ENCODE data around the gene LCNL1. TPM values are rescaled to one million over a fixed set of nuclear protein-coding genes. Genes with fewer than 3 reads are reported as not detected.

Gene LCNL1
- total and polyA plus RNA-seq, 2 of the 13 experiments (the other 11 are each of a cell fraction or from before 2014, with no cell fraction given): not detected

DNA sequence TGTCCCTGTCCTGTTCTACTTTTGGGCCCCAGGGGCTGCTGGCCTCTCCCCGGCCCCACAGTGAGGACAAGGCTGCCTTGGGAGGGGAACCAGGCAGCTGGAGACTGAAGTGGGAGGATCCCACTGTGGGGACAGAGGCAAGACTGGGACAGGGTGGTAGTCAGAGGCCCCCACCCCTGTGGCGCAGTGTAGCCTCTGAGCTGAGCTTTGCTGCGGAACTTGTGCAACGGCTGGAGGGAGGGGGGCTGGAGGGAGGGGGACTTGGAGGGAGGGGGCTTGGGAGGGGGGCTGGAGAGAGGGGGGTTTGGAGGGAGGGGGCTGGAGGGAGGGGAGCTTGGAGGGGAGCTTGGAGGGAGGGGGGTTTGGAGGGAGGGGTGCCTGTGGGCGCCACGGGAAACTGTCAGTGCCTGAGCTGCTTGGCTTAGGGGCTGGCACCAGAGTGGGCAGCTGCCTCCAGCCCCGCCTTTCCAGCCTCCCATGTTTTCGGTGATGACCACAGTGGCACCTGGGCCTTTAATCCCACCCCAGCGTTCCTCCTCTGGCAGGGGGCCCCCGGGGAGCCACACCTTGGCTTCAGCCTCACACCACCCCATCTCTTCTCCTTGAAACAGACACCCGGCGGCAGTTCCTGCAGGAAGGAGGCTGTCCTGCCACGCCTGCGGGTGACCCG lies 51.4 kb downstream of the LCNL1 start (continued):
- TF ChIP-seq, protein P1, sequence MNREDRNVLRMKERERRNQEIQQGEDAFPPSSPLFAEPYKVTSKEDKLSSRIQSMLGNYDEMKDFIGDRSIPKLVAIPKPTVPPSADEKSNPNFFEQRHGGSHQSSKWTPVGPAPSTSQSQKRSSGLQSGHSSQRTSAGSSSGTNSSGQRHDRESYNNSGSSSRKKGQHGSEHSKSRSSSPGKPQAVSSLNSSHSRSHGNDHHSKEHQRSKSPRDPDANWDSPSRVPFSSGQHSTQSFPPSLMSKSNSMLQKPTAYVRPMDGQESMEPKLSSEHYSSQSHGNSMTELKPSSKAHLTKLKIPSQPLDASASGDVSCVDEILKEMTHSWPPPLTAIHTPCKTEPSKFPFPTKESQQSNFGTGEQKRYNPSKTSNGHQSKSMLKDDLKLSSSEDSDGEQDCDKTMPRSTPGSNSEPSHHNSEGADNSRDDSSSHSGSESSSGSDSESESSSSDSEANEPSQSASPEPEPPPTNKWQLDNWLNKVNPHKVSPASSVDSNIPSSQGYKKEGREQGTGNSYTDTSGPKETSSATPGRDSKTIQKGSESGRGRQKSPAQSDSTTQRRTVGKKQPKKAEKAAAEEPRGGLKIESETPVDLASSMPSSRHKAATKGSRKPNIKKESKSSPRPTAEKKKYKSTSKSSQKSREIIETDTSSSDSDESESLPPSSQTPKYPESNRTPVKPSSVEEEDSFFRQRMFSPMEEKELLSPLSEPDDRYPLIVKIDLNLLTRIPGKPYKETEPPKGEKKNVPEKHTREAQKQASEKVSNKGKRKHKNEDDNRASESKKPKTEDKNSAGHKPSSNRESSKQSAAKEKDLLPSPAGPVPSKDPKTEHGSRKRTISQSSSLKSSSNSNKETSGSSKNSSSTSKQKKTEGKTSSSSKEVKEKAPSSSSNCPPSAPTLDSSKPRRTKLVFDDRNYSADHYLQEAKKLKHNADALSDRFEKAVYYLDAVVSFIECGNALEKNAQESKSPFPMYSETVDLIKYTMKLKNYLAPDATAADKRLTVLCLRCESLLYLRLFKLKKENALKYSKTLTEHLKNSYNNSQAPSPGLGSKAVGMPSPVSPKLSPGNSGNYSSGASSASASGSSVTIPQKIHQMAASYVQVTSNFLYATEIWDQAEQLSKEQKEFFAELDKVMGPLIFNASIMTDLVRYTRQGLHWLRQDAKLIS (CRISPR knock-in tag; IDR thresholded peaks at IDR 0.05): no peak
- TF ChIP-seq ZNF3 (CRISPR knock-in tag; IDR thresholded peaks at IDR 0.05) (no peak), IRX3 (CRISPR knock-in tag; IDR thresholded peaks at IDR 0.05; ENCODE audit: borderline replicate concordance, low read depth) (no peak), CENPX (CRISPR knock-in tag; IDR thresholded peaks at IDR 0.05) (no peak), ZMYM2 (CRISPR knock-in tag; IDR thresholded peaks at IDR 0.05) (no peak), ASH2L (IDR thresholded peaks at IDR 0.05; ENCODE audit: insufficient read length, low read depth, low read length) (no peak), NR2F2 (IDR thresholded peaks at IDR 0.05; ENCODE audit: borderline replicate concordance, low read depth) (no peak), HNRNPK (IDR thresholded peaks at IDR 0.05; ENCODE audit: low read depth, low read length, poor library complexity, severe bottlenecking) (peak; percentile 47), PCBP1 (IDR thresholded peaks at IDR 0.05; ENCODE audit: borderline replicate concordance, low read depth, low read length) (0 out of 2 replicates have a peak, but pooled peaks have one; percentile 55), TCF12 (IDR thresholded peaks at IDR 0.05) (no peak), TCF12 (CRISPR knock-in tag; IDR thresholded peaks at IDR 0.05) (no peak), SRY (CRISPR knock-in tag; IDR thresholded peaks at IDR 0.05) (no peak)
- TF ChIP-seq, protein P2, sequence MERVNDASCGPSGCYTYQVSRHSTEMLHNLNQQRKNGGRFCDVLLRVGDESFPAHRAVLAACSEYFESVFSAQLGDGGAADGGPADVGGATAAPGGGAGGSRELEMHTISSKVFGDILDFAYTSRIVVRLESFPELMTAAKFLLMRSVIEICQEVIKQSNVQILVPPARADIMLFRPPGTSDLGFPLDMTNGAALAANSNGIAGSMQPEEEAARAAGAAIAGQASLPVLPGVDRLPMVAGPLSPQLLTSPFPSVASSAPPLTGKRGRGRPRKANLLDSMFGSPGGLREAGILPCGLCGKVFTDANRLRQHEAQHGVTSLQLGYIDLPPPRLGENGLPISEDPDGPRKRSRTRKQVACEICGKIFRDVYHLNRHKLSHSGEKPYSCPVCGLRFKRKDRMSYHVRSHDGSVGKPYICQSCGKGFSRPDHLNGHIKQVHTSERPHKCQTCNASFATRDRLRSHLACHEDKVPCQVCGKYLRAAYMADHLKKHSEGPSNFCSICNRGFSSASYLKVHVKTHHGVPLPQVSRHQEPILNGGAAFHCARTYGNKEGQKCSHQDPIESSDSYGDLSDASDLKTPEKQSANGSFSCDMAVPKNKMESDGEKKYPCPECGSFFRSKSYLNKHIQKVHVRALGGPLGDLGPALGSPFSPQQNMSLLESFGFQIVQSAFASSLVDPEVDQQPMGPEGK (CRISPR knock-in tag; IDR thresholded peaks at IDR 0.05): peak; percentile 86
- TF ChIP-seq, protein P3, sequence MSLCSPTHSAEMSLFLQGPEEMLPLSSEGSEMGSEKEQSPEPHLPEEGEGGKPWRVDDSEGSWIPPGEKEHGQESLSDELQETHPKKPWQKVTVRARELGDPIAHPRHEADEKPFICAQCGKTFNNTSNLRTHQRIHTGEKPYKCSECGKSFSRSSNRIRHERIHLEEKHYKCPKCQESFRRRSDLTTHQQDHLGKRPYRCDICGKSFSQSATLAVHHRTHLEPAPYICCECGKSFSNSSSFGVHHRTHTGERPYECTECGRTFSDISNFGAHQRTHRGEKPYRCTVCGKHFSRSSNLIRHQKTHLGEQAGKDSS (CRISPR knock-in tag; IDR thresholded peaks at IDR 0.05; ENCODE audit: borderline replicate concordance, low read depth): no peak
- TF ChIP-seq, protein P4, sequence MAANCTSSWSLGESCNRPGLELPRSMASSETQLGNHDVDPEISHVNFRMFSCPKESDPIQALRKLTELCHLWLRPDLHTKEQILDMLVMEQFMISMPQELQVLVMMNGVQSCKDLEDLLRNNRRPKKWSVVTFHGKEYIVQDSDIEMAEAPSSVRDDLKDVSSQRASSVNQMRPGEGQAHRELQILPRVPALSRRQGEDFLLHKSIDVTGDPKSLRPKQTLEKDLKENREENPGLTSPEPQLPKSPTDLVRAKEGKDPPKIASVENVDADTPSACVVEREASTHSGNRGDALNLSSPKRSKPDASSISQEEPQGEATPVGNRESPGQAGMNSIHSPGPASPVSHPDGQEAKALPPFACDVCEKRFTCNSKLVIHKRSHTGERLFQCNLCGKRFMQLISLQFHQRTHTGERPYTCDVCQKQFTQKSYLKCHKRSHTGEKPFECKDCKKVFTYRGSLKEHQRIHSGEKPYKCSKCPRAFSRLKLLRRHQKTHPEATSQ (CRISPR knock-in tag; IDR thresholded peaks at IDR 0.05; ENCODE audit: borderline replicate concordance): no peak
- TF ChIP-seq, protein P5, sequence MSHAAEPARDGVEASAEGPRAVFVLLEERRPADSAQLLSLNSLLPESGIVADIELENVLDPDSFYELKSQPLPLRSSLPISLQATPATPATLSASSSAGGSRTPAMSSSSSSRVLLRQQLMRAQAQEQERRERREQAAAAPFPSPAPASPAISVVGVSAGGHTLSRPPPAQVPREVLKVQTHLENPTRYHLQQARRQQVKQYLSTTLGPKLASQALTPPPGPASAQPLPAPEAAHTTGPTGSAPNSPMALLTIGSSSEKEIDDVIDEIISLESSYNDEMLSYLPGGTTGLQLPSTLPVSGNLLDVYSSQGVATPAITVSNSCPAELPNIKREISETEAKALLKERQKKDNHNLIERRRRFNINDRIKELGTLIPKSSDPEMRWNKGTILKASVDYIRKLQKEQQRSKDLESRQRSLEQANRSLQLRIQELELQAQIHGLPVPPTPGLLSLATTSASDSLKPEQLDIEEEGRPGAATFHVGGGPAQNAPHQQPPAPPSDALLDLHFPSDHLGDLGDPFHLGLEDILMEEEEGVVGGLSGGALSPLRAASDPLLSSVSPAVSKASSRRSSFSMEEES (CRISPR knock-in tag; IDR thresholded peaks at IDR 0.05): no peak
- TF ChIP-seq, protein P6, sequence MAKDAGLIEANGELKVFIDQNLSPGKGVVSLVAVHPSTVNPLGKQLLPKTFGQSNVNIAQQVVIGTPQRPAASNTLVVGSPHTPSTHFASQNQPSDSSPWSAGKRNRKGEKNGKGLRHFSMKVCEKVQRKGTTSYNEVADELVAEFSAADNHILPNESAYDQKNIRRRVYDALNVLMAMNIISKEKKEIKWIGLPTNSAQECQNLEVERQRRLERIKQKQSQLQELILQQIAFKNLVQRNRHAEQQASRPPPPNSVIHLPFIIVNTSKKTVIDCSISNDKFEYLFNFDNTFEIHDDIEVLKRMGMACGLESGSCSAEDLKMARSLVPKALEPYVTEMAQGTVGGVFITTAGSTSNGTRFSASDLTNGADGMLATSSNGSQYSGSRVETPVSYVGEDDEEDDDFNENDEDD (CRISPR knock-in tag; IDR thresholded peaks at IDR 0.05; ENCODE audit: borderline replicate concordance): no peak
